ENCODE results near the gene FAM174B. TPM values are rescaled to one million over a fixed set of nuclear protein-coding genes. Genes with fewer than 3 reads are reported as not detected.

Gene FAM174B
- total and polyA plus RNA-seq, 2 donors from 2014 or later: 9.8 to 13.8 TPM

- Histone ChIP-seq H3K27ac (ENCODE audit: low read depth in 2 of 2, low read length in 2 of 2) (no peak overlapping the region), H3K36me3 (ENCODE audit: control insufficient read depth in 2 of 3, insufficient read depth in 3 of 3, low read length in 3 of 3) (no peaks in the 10 kb centered on the region), H3K27me3 (ENCODE audit: control insufficient read depth, insufficient read depth, low read length) (no peaks in the 10 kb centered on the region), H3K4me3 (ENCODE audit: low read length in 3 of 3) (no peak overlapping the region), H3K9me3 (ENCODE audit: control insufficient read depth in 2 of 3, insufficient read depth in 1 of 3, low read length in 3 of 3) (no peaks in the 10 kb centered on the region), H3K9ac (ENCODE audit: low read length in 3 of 3) (no peak overlapping the region), H3K4me1 (ENCODE audit: control insufficient read depth in 2 of 3, insufficient read depth in 2 of 3, low read depth in 1 of 3, low read length in 3 of 3) (no peaks in the 10 kb centered on the region)
- TF ChIP-seq, protein P1, sequence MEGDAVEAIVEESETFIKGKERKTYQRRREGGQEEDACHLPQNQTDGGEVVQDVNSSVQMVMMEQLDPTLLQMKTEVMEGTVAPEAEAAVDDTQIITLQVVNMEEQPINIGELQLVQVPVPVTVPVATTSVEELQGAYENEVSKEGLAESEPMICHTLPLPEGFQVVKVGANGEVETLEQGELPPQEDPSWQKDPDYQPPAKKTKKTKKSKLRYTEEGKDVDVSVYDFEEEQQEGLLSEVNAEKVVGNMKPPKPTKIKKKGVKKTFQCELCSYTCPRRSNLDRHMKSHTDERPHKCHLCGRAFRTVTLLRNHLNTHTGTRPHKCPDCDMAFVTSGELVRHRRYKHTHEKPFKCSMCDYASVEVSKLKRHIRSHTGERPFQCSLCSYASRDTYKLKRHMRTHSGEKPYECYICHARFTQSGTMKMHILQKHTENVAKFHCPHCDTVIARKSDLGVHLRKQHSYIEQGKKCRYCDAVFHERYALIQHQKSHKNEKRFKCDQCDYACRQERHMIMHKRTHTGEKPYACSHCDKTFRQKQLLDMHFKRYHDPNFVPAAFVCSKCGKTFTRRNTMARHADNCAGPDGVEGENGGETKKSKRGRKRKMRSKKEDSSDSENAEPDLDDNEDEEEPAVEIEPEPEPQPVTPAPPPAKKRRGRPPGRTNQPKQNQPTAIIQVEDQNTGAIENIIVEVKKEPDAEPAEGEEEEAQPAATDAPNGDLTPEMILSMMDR (IDR thresholded peaks at IDR 0.05; ENCODE audit: borderline replicate concordance, extremely low read depth, insufficient read depth): no peak
- DNase-seq (no peak), FAIRE-seq (no peak)
- intact Hi-C loops (cut with DNase I): no loop called here
Observed at GRCh38 chr15:92603743-92604470, 51.7 kb downstream of the FAM174B start.

DNA sequence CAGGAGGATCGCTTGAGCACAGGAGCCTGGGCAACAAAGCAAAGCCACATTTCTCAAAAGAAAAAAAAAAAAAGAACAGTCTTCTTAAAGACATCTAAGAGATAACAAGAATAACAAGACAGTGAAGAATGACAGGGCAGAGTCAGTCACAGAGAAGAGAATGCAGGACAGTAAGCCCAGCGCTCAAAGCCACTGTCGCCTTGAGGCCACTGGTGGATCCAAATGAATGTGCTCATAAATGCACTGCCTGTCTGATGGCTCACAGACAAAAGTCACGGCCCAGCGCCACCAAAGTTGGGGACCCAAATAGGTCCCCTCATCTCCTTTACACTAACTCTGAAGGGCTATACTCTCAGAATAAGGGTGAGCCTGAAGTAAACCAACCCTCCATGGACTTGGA is 52.3 kb downstream of the FAM174B start:
- H3K36me3 ChIP-seq (ENCODE audit: control insufficient read depth in 2 of 3, insufficient read depth in 3 of 3, low read length in 3 of 3): no peaks in the 10 kb centered on the region
- H3K27ac ChIP-seq (ENCODE audit: low read depth in 2 of 2, low read length in 2 of 2): no peak overlapping the region
- DNase-seq (no peak), FAIRE-seq (no peak)
- H3K9ac ChIP-seq (ENCODE audit: low read length in 3 of 3): no peak overlapping the region
- no peaks in the 10 kb centered on the region for H3K27me3 ChIP-seq (ENCODE audit: control insufficient read depth, insufficient read depth, low read length)
- H3K4me3 ChIP-seq (ENCODE audit: low read length in 3 of 3): no peak overlapping the region
- no peaks in the 10 kb centered on the region for H3K9me3 ChIP-seq (ENCODE audit: control insufficient read depth in 2 of 3, insufficient read depth in 1 of 3, low read length in 3 of 3)
- TF ChIP-seq, protein P1 (IDR thresholded peaks at IDR 0.05; ENCODE audit: borderline replicate concordance, extremely low read depth, insufficient read depth): no peak
- intact Hi-C loops (cut with DNase I): no loop called here
- no peaks in the 10 kb centered on the region for H3K4me1 ChIP-seq (ENCODE audit: control insufficient read depth in 2 of 3, insufficient read depth in 2 of 3, low read depth in 1 of 3, low read length in 3 of 3)

DNA sequence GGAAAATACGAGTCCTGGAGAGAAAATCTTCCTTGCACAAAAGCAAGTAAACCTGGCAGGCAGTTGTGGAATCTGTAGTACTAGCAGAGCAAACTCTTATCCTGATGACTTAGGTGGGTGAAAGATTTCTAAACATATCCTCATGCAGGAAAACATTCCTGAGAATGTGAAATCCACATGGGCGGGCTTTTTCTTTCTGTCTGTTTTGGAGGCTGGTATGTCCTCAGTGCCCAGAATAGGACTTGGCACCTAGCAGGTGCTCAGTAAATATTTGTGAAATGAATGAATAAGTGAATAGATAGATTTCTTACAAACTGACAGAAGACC is 53.3 kb downstream of the FAM174B start:
- Histone ChIP-seq H3K9me3 (ENCODE audit: control insufficient read depth in 2 of 3, insufficient read depth in 1 of 3, low read length in 3 of 3) (no peaks in the 10 kb centered on the region), H3K36me3 (ENCODE audit: control insufficient read depth in 2 of 3, insufficient read depth in 3 of 3, low read length in 3 of 3) (no peaks in the 10 kb centered on the region), H3K27ac (ENCODE audit: low read depth in 2 of 2, low read length in 2 of 2) (no peak overlapping the region), H3K9ac (ENCODE audit: low read length in 3 of 3) (no peak overlapping the region), H3K27me3 (ENCODE audit: control insufficient read depth, insufficient read depth, low read length) (no peaks in the 10 kb centered on the region), H3K4me3 (ENCODE audit: low read length in 3 of 3) (no peak overlapping the region), H3K4me1 (ENCODE audit: control insufficient read depth in 2 of 3, insufficient read depth in 2 of 3, low read depth in 1 of 3, low read length in 3 of 3) (no peaks in the 10 kb centered on the region)
- TF ChIP-seq, protein P1 (IDR thresholded peaks at IDR 0.05; ENCODE audit: borderline replicate concordance, extremely low read depth, insufficient read depth): no peak
- intact Hi-C loops (cut with DNase I): no loop called here
- FAIRE-seq (no peak), DNase-seq (no peak)
